HG03103 (cell line): ENCODE data around the gene HAGHL.
"Not testable (repeated sequence)": the region's sequence is repeated elsewhere in the genome, so short reads cannot be mapped to it uniquely, and the experiment has no call there.

Source experiments
- ATAC-seq: cut with Tn5 transposase; IDR thresholded peaks from one replicate; pipeline ENCODE4 v1.9.1; 2021; ENCODE audit warnings: low read depth; ENCODE audit not compliant: unreplicated experiment

The HAGHL gene

GRCh38 chr16:686459-687260 lies 40.2 kb upstream of the HAGHL start:
- ATAC-seq, result no peak

- ATAC-seq, result no peak
Measured at GRCh38 chr16:687499-687898, 39.4 kb upstream of the HAGHL start.

GRCh38 chr16:689175-689897 lies 37.6 kb upstream of the HAGHL start:
- no peak for ATAC-seq

GRCh38 chr16:691242-691641 lies 35.7 kb upstream of the HAGHL start:
- not testable (repeated sequence) for ATAC-seq

GRCh38 chr16:692356-693108 lies 34.4 kb upstream of the HAGHL start:
- no peak for ATAC-seq

GRCh38 chr16:693364-693763 lies 33.5 kb upstream of the HAGHL start:
- no peak for ATAC-seq

GRCh38 chr16:693766-694165 lies 33.1 kb upstream of the HAGHL start:
- no peak for ATAC-seq

- ATAC-seq, result no peak
Measured at GRCh38 chr16:694187-694862, 32.6 kb upstream of the HAGHL start.

GRCh38 chr16:694863-695354 lies 32.0 kb upstream of the HAGHL start:
- ATAC-seq, result no peak

GRCh38 chr16:695355-696089 lies 31.4 kb upstream of the HAGHL start:
- ATAC-seq, result no peak

- no peak for ATAC-seq
Measured at GRCh38 chr16:698911-699671, 27.8 kb upstream of the HAGHL start.

- ATAC-seq, result no peak
Measured at GRCh38 chr16:700684-701584, 26.0 kb upstream of the HAGHL start.

- ATAC-seq, result no peak
Measured at GRCh38 chr16:702341-702740, 24.6 kb upstream of the HAGHL start.

GRCh38 chr16:703406-703805 lies 23.5 kb upstream of the HAGHL start:
- ATAC-seq, result no peak

GRCh38 chr16:704047-704446 lies 22.9 kb upstream of the HAGHL start:
- no peak for ATAC-seq

- ATAC-seq, result no peak
Measured at GRCh38 chr16:704552-705380, 22.1 kb upstream of the HAGHL start.

- ATAC-seq, result no peak
Measured at GRCh38 chr16:705431-706188, 21.3 kb upstream of the HAGHL start, which contains the start of gene FBXL16. Gene FBXL16, minus strand, starts transcription at chr16:705801. Its CDS starts 8,396 bp downstream, at chr16:697405.
